Measurements from ENCODE around the gene PLA2G4F.
A peak's percentile ranks its signal among the peaks of the same experiment; 100 is the strongest.

Gene PLA2G4F

GRCh38 chr15:42199126-42199525, 42.7 kb upstream of the PLA2G4F start:
- no peak overlapping the region for H3K4me2 ChIP-seq (ENCODE audit: low read length)
- no peak overlapping the region for H3K4me3 ChIP-seq (ENCODE audit: low read depth, low read length)
- no peaks in the 10 kb centered on the region for H3K9me3 ChIP-seq (ENCODE audit: control insufficient read depth, low read length)
- no peak overlapping the region for H3K27ac ChIP-seq
- peaks cover 12% of the 10 kb centered on the region for H3K79me2 ChIP-seq
- H2AFZ ChIP-seq = no peak overlapping the region
- no peak for TF ChIP-seq CTCF (IDR thresholded peaks at IDR 0.05)
- no peak overlapping the region for H3K9ac ChIP-seq
- no peaks in the 10 kb centered on the region for H3K36me3 ChIP-seq (ENCODE audit: control insufficient read depth, insufficient read depth, low read length)
- H3K27me3 ChIP-seq (ENCODE audit: control insufficient read depth, insufficient read depth, low read length) = no peaks in the 10 kb centered on the region
- no peaks in the 10 kb centered on the region for H3K4me1 ChIP-seq

GRCh38 chr15:42198516-42198915, 42.1 kb upstream of the PLA2G4F start:
- no peak overlapping the region for H3K9ac ChIP-seq
- no peak overlapping the region for H3K4me2 ChIP-seq (ENCODE audit: low read length)
- no peaks in the 10 kb centered on the region for H3K27me3 ChIP-seq (ENCODE audit: control insufficient read depth, insufficient read depth, low read length)
- H3K4me3 ChIP-seq (ENCODE audit: low read depth, low read length) = no peak overlapping the region
- no peak for TF ChIP-seq CTCF (IDR thresholded peaks at IDR 0.05)
- no peak overlapping the region for H2AFZ ChIP-seq
- no peaks in the 10 kb centered on the region for H3K36me3 ChIP-seq (ENCODE audit: control insufficient read depth, insufficient read depth, low read length)
- H3K27ac ChIP-seq = no peak overlapping the region
- H3K79me2 ChIP-seq = peaks cover 12% of the 10 kb centered on the region
- H3K4me1 ChIP-seq = no peaks in the 10 kb centered on the region
- H3K9me3 ChIP-seq (ENCODE audit: control insufficient read depth, low read length) = no peaks in the 10 kb centered on the region

- H3K9ac ChIP-seq = no peak overlapping the region
- no peak overlapping the region for H2AFZ ChIP-seq
- H3K79me2 ChIP-seq = peaks cover under 1% of the 10 kb centered on the region
- no peak overlapping the region for H3K27ac ChIP-seq
- H3K9me3 ChIP-seq (ENCODE audit: control insufficient read depth, low read length) = no peaks in the 10 kb centered on the region
- no peaks in the 10 kb centered on the region for H3K27me3 ChIP-seq (ENCODE audit: control insufficient read depth, insufficient read depth, low read length)
- H3K4me3 ChIP-seq (ENCODE audit: low read depth, low read length) = no peak overlapping the region
- no peak for TF ChIP-seq CTCF (IDR thresholded peaks at IDR 0.05)
- H3K4me2 ChIP-seq (ENCODE audit: low read length) = no peak overlapping the region
- H3K4me1 ChIP-seq = peaks cover 3% of the 10 kb centered on the region
- H3K36me3 ChIP-seq (ENCODE audit: control insufficient read depth, insufficient read depth, low read length) = no peaks in the 10 kb centered on the region
Measured at GRCh38 chr15:42194513-42194912, 38.1 kb upstream of the PLA2G4F start.

- Histone ChIP-seq H3K4me3 (ENCODE audit: low read depth, low read length) (no peak overlapping the region), H3K27me3 (ENCODE audit: control insufficient read depth, insufficient read depth, low read length) (no peaks in the 10 kb centered on the region), H3K79me2 (no peaks in the 10 kb centered on the region), H2AFZ (no peak overlapping the region), H3K27ac (no peak overlapping the region), H3K4me1 (peaks cover 3% of the 10 kb centered on the region), H3K9ac (no peak overlapping the region), H3K9me3 (ENCODE audit: control insufficient read depth, low read length) (no peaks in the 10 kb centered on the region), H3K4me2 (ENCODE audit: low read length) (no peak overlapping the region), H3K36me3 (ENCODE audit: control insufficient read depth, insufficient read depth, low read length) (no peaks in the 10 kb centered on the region)
- no peak for TF ChIP-seq CTCF (IDR thresholded peaks at IDR 0.05)
Measured at GRCh38 chr15:42193383-42193782, 36.9 kb upstream of the PLA2G4F start.

- peak overlapping the region; percentile 44 for H3K4me2 ChIP-seq (ENCODE audit: low read length)
- H3K4me1 ChIP-seq = peaks cover 3% of the 10 kb centered on the region
- H3K27me3 ChIP-seq (ENCODE audit: control insufficient read depth, insufficient read depth, low read length) = no peaks in the 10 kb centered on the region
- no peaks in the 10 kb centered on the region for H3K79me2 ChIP-seq
- H3K27ac ChIP-seq = no peak overlapping the region
- H3K9me3 ChIP-seq (ENCODE audit: control insufficient read depth, low read length) = no peaks in the 10 kb centered on the region
- peak overlapping the region; percentile 6 for H3K4me3 ChIP-seq (ENCODE audit: low read depth, low read length)
- H2AFZ ChIP-seq = no peak overlapping the region
- no peaks in the 10 kb centered on the region for H3K36me3 ChIP-seq (ENCODE audit: control insufficient read depth, insufficient read depth, low read length)
- H3K9ac ChIP-seq = no peak overlapping the region
- TF ChIP-seq CTCF (IDR thresholded peaks at IDR 0.05) = no peak
Measured at GRCh38 chr15:42191610-42192346, 35.3 kb upstream of the PLA2G4F start.
